HG02623 (cell line): ENCODE measurements around the gene KLC1.

Experiments used
- ATAC-seq: cut with Tn5 transposase; IDR thresholded peaks from one replicate; pipeline ENCODE4 v1.9.1; 2021; ENCODE audit warnings: moderate library complexity; ENCODE audit not compliant: unreplicated experiment

Gene KLC1

DNA sequence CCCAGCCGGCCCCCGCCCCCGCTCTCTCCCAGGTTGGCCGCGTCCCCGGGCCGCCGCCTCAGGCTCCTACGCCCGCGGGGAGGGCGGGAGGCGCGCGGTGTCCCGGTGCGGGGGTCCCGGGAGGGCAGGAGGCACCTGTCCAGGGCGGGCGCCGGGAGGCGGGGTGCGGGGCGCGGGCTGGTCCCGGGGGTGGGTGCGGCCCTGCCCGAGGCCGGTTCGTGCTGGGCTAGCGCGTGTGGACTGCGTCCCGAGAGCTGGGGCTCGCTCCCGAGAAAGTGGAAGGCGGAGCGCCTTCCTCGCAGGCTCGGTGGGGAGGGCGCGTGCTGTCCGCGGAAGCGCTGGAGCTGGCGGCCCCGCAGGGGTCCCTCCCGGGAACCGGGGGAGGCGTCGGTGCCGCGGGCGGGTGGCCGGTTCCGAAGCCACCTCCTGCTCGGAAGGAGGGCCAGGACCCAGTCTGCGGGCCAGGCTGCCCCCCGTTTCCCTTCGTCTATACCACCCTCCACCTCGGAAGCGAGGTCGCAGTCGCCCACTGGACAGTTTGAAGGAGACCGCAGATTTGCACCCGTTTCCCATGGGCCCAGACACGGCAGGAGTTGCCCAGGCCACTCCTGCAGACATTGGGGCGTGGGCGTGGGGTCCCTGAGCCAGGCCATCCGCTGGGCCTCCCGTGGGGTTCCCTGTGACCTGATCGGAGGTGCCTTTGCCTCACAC is 87.2 kb downstream of the KLC1 start:
- ATAC-seq: peak; percentile 2

DNA sequence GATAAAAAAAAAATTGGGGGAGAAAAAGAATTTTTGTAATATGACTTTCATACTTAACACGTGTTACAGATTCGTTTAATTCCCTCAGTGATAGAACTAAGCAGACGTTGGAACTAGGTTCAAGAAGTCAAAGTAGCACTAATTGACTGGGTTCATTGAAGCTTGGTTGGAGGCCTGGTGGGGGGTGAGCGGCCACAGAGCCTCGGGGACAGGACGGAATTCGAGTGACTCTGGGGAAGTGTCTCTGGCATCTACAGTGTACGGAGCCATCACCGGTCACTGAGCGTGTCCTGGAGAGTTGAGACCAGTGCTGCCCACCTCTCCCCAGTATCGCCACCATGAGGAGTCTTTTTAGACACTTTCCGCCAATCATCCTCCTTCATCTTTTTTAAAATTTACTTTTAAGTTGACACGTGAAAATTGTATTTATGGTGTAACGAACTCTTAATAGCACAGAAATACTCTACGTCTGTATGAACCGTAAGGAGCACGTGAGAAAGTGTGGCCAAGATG is 87.9 kb downstream of the KLC1 start:
- no peak for ATAC-seq

- ATAC-seq: no peak
These were observed 89.6 kb downstream of the KLC1 start for GRCh38 chr14:103718572-103718971.

DNA sequence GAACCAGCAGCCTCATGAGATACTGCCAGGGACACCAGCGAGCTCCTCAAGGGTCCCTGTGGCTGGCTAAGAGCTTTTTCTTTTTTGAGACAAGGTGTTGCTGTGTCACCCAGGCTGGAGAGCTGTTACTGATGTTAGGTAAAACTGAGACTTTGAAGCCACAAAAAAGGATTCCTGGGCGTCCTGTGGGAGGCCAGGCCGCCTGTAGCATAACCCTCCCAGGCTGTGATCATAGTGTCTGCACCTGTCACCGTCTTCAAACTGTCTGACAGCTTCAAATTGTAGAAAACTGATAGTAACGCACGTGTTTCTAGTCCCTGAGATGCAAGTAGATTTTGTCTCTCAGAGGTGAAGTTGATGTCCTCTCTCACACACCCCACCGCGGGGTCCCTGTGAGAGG is 90.7 kb downstream of the KLC1 start:
- no peak for ATAC-seq

- no peak for ATAC-seq
These were observed 92.5 kb downstream of the KLC1 start for GRCh38 chr14:103721334-103722120.

DNA sequence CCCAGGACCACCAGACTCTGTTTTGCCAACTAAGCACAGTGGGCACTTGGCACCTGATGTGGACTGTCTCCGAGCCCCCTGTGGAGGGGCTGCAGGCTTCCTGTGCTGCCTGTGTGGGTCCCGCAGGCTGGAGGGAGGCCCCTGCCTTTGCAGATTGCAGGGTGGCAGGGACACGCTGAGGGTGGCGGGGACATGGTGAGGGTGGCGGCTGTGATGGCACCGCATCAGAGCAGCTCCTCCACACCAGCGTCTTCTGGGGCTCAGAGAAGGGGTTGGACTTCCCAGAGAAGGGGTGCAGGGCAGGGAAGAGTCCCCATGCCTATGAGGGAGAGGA is 94.7 kb downstream of the KLC1 start:
- no peak for ATAC-seq

GRCh38 chr14:103724116-103724515 is 95.1 kb downstream of the KLC1 start:
- ATAC-seq: no peak

- ATAC-seq: no peak
These were observed 96.1 kb downstream of the KLC1 start for GRCh38 chr14:103725001-103725682.

- no peak for ATAC-seq
These were observed 96.9 kb downstream of the KLC1 start for GRCh38 chr14:103725739-103726395.

GRCh38 chr14:103726474-103726873 is 97.5 kb downstream of the KLC1 start:
- ATAC-seq: no peak

DNA sequence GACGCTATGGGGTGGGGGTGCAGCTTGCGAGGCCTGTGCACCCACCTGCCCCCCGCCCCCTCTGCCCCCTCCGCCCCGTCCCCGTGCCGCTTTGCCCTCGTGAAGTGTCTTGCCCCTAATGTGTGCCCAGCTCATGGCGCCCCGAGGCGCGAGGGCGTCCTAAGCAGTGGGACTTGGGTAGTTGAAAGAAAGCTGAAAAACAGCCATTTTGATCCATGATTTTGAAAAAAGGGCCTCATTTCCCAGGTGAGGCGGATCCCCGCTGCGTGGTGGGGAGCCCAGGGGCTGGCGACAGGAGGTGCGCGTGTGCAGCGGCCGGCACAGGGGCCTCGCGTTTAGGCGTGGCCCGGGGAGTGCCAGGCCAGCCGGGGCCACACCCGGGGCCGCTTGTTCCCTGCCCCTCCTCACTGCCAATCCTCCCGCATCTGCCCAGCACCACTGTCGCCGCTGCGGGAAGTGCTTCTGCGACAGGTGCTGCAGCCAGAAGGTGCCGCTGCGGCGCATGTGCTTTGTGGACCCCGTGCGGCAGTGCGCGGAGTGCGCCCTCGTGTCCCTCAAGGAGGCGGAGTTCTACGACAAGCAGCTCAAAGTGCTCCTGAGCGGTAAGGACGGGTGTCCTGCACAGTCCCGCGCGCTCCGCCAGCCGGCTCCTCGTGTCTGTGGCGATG is 98.4 kb downstream of the KLC1 start:
- ATAC-seq: no peak

- ATAC-seq: no peak
These were observed 99.1 kb downstream of the KLC1 start for GRCh38 chr14:103728141-103728540.

DNA sequence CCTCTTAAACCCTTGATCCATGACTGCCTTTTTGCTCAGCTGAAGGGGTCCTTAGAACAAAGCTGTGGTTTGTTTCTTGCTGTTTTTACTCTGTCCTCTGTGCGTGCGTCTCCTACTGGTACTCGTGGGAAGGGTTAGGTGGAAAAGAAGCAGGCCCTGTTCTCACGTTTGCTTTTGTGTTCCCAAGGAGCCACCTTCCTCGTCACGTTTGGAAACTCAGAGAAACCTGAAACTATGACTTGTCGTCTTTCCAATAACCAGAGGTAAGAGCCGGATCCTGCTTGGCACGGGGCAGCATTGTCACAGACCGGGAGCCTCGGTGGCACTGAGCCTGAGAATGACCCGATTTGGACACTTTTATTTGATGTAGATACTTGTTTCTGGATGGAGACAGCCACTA is 99.7 kb downstream of the KLC1 start:
- no peak for ATAC-seq

DNA sequence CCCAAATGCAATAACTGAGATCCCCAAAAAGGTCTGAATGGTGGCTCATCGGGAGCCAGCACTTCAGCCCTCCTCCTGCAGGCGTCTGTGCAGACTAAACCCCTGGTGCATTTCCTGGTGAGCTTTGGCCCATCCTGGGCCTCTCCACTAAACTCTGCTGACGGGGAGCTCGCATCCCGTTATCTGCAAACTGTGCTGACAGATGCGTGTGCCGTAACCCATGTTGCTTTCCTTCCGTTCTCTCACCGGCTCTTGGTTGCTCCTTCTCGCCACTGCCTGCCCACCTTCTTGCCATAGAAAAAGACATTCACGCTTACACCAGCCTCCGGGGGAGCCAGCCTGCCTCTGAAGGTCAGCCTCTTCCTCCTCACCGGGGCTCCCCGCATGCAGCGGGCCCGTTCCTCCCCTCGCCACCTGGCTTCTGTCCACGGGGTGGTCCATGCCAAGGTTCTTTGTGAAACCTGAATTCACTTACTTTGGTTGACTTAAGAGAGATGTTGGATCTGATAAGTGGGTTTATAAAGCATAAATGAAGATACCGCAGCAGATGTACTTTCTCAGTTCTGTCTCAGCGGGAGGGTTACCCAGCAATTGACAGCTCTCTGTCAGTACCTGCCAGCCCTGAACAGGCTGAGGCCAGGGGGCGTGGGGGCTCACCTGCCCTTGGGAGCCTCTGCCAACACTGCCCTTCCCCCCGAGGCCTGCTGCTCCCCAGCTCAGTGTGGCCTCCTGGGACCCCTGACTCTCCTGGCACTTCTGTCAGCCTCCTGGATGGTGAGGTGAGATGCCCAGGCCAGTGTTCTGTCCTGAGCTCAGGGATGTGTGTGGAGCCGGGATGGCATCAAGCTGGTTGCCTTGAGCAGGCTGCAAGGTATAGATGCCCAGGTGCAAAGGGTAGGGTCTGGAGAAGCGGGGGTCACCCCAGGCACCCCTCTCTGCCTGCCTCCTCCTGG is 100.8 kb downstream of the KLC1 start:
- ATAC-seq: no peak

- ATAC-seq: no peak
These were observed 101.6 kb downstream of the KLC1 start for GRCh38 chr14:103730490-103731035.

DNA sequence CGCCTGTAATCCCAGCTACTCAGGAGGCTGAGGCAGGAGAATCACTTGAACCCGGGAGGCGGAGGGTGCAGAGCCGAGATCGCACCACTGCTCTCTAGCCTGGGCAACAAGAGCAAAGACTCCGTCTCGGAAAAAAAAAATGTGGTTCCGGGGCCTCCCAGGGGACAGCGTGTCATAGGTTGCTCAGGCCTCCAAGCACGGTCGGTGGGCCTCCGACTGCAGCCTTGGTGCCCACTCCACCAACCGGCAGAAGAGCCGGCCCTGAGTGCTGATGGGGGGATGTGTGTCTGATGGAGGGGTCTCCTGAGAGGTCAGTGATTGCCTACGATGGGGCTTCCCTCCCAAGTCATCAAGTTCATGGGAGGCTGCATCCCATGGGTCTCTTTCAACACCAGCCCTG is 102.5 kb downstream of the KLC1 start:
- ATAC-seq: no peak

DNA sequence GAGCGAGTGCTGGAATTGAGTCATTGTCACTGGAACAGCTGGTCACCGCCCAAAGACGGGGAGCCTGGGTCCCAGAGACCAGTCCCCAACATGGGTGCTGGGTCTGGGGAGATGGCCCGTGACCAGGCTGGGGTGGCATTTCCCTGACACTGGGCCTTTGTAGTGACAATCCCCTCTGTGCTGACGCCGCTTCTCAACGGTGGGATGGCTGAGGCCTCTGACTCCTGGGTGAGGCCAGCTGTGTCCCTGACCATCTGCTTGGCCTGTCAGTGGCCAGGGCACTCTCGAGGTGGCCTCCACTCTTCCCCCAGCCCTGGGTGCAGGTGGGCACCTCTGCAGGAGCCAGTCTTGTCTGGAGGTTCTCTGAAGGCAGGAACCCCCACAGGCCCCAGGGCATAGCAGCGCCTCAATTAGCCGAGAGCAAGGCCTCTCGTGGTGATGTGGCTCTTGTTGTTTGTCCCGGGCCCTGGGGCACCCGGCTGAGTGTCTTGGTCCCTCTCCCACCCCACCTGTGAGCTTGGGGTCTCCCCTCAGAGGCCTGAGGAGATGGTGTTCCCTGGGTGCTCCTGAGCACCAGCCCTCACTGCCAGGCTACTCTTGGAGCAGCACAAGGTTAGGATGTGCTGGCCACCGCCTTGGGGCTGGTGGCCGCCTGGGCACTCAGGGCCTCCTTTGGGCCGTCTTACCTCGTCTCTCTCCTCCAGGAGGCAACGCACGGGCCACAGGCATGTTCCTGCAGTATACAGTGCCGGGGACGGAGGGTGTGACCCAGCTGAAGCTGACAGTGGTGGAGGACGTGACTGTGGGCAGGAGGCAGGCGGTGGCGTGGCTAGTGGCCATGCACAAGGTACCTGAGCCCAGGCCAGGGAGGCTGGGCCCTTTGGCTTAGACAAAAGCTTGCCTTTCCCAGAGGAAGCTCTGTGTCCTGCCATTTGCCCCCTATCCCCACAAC is 103.2 kb downstream of the KLC1 start:
- ATAC-seq: no peak
